B cell (primary cell): ENCODE results near the gene COQ4.

Source experiments
- EZH2 ChIP-seq: IDR thresholded peaks from 2 replicates; pipeline ENCODE4 v1.6.1; 2012; ENCODE audit warnings: borderline replicate concordance, low read depth, mild to moderate bottlenecking, moderate library complexity, low read length; ENCODE audit not compliant: insufficient read depth, poor library complexity, severe bottlenecking
- TF ChIP-seq, protein P1 (sequence below): fragments of 200-600 bp; IDR thresholded peaks from one replicate; pipeline ENCODE4 v1.8.0; 2022; ENCODE audit warnings: antibody characterized with exemption, mild to moderate bottlenecking

DNA sequence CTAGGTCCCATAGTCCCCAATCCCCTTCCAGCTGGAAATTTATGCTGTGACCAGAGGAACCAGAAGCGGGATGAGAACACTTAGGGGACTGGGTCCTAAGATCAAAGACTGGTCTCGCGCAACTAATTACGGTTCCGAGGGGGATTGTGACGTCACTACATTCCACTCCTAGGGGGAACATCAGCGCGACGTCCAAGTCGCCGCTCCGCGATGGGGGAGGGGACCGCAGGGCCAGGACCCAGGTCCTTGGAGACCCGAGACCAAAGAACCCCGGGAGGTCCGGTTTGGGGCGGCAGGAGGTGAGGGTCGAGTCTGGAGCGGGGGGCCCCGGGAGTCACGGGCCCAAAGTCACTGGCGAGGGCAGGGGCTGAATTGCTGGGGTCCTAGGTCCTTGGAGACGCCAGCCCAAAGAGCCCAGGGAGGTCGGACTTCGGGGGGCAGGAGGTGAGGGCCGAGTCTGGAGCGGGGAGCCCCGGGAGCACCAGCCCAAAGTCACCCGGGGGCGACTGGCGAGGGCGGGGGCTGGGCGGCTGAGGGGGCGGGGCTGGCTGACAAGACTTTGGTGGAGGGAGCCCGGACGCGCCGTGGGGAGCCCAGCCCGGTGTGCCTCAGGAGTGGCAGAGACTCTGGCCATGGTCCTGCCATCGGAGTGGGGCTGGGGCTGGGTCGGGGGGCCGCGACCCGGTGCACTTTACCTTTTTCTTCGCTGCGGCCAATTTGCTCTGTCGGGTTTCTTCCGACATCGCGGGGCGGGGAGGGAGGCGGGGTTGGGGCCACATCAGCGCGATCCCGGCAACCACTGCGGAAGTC lies 47.2 kb upstream of the COQ4 start, which contains the start of gene GOLGA2:
- TF ChIP-seq, protein P1, sequence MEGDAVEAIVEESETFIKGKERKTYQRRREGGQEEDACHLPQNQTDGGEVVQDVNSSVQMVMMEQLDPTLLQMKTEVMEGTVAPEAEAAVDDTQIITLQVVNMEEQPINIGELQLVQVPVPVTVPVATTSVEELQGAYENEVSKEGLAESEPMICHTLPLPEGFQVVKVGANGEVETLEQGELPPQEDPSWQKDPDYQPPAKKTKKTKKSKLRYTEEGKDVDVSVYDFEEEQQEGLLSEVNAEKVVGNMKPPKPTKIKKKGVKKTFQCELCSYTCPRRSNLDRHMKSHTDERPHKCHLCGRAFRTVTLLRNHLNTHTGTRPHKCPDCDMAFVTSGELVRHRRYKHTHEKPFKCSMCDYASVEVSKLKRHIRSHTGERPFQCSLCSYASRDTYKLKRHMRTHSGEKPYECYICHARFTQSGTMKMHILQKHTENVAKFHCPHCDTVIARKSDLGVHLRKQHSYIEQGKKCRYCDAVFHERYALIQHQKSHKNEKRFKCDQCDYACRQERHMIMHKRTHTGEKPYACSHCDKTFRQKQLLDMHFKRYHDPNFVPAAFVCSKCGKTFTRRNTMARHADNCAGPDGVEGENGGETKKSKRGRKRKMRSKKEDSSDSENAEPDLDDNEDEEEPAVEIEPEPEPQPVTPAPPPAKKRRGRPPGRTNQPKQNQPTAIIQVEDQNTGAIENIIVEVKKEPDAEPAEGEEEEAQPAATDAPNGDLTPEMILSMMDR = no peak
- no peak for TF ChIP-seq EZH2
